GM23338 (cell line): ENCODE measurements around the gene KRTAP9-9. TPM values are rescaled to one million over a fixed set of nuclear protein-coding genes. Genes with fewer than 3 reads are reported as not detected.
"Not testable (repeated sequence)": the region's sequence is repeated elsewhere in the genome, so short reads cannot be mapped to it uniquely, and the experiment has no call there.

Experiments used
- ATAC-seq: fragments of 200-7000 bp; cut with Tn5 transposase; 3 replicates; pipeline ENCODE4 v1.9.1; 2020
- DNase-seq: peaks from one replicate; pipeline ENCODE4 v3.0.0-alpha.2; 2015; ENCODE audit warnings: low spot score
- H2AFZ ChIP-seq: fragments of 200-600 bp; sonication (generic); 2 replicates; pipeline ENCODE4 v1.8.0; 2016; ENCODE audit warnings: antibody characterized with exemption, mild to moderate bottlenecking, moderate library complexity
- H3F3A ChIP-seq: fragments of 200-600 bp; sonication (generic); replicated peaks from 2 replicates; pipeline ENCODE4 v1.8.0; 2017; ENCODE audit warnings: antibody characterized with exemption, mixed run types, low read depth
- H3K27ac ChIP-seq: fragments of 200-600 bp; sonication (generic); 2 replicates; pipeline ENCODE4 v1.6.1; 2016; ENCODE audit warnings: low read depth
- H3K27me3 ChIP-seq: fragments of 200-600 bp; sonication (generic); 2 replicates; pipeline ENCODE4 v1.8.0; 2016; ENCODE audit warnings: mild to moderate bottlenecking, mixed run types, moderate library complexity; ENCODE audit not compliant: insufficient read depth
- H3K36me3 ChIP-seq: fragments of 200-600 bp; sonication (generic); 2 replicates; pipeline ENCODE4 v1.8.0; 2016; ENCODE audit warnings: mild to moderate bottlenecking; ENCODE audit not compliant: insufficient read depth
- H3K4me1 ChIP-seq: fragments of 200-600 bp; sonication (generic); 2 replicates; pipeline ENCODE4 v1.8.0; 2016; ENCODE audit warnings: mild to moderate bottlenecking, moderate library complexity; ENCODE audit not compliant: insufficient read depth
- H3K4me2 ChIP-seq: fragments of 200-600 bp; sonication (generic); 2 replicates; pipeline ENCODE4 v1.7.1; 2017; ENCODE audit warnings: mixed run types
- H3K4me3 ChIP-seq: fragments of 200-600 bp; sonication (generic); 2 replicates; pipeline ENCODE4 v1.6.1; 2016; ENCODE audit warnings: mixed run types
- H3K79me2 ChIP-seq: fragments of 200-600 bp; sonication (generic); replicated peaks from 2 replicates; pipeline ENCODE4 v1.8.0; 2017; ENCODE audit warnings: mild to moderate bottlenecking; ENCODE audit not compliant: insufficient read depth
- H3K9me2 ChIP-seq: fragments of 200-600 bp; sonication (generic); 2 replicates; pipeline ENCODE4 v1.8.0; 2017; ENCODE audit not compliant: insufficient read depth
- H4K20me1 ChIP-seq: fragments of 200-600 bp; sonication (generic); replicated peaks from 2 replicates; pipeline ENCODE4 v1.8.0; 2017; ENCODE audit warnings: mild to moderate bottlenecking; ENCODE audit not compliant: insufficient read depth
- H3K27ac Mint-ChIP-seq: 2 replicates; pipeline ENCODE4 v1.8.0; 2020; ENCODE audit warnings: inconsistent platforms, mild to moderate bottlenecking, moderate library complexity, mixed read lengths
- H3K27me3 Mint-ChIP-seq: 3 replicates; pipeline ENCODE4 v1.8.0; 2022; ENCODE audit warnings: low read depth, mild to moderate bottlenecking, moderate library complexity, mixed read lengths, inconsistent platforms; ENCODE audit not compliant: insufficient read depth, poor library complexity
- H3K36me3 Mint-ChIP-seq: 3 replicates; pipeline ENCODE4 v1.8.0; 2021; ENCODE audit warnings: low read depth, mild to moderate bottlenecking, inconsistent platforms, moderate library complexity, mixed read lengths
- H3K4me1 Mint-ChIP-seq: 3 replicates; pipeline ENCODE4 v1.8.0; 2020; ENCODE audit warnings: mild to moderate bottlenecking, inconsistent platforms, mixed read lengths
- H3K4me3 Mint-ChIP-seq: 3 replicates; pipeline ENCODE4 v1.8.0; 2021; ENCODE audit warnings: moderate library complexity, mild to moderate bottlenecking, inconsistent platforms, mixed read lengths
- H3K9me3 Mint-ChIP-seq: 3 replicates; pipeline ENCODE4 v1.8.0; 2020; ENCODE audit warnings: moderate library complexity, mild to moderate bottlenecking, inconsistent platforms, mixed read lengths
- ETS1 ChIP-seq: IDR thresholded peaks from 2 replicates; pipeline ENCODE4 v1.6.1; 2016; ENCODE audit warnings: antibody characterized with exemption
- EZH2 ChIP-seq: fragments of 200-600 bp; sonication (generic); IDR thresholded peaks from one replicate; pipeline ENCODE4 v1.8.0; 2017; ENCODE audit warnings: antibody characterized with exemption, mild to moderate bottlenecking, low read depth; ENCODE audit not compliant: unreplicated experiment
- EZH2phosphoT487 ChIP-seq: fragments of 200-600 bp; sonication (generic); IDR thresholded peaks from one replicate; pipeline ENCODE4 v1.8.1; 2018; ENCODE audit warnings: antibody characterized with exemption; ENCODE audit not compliant: unreplicated experiment
- JUNB ChIP-seq: IDR thresholded peaks from one replicate; pipeline ENCODE4 v1.6.1; 2016; ENCODE audit warnings: antibody characterized with exemption; ENCODE audit not compliant: unreplicated experiment
- REST ChIP-seq: IDR thresholded peaks from one replicate; pipeline ENCODE4 v1.6.1; 2018; ENCODE audit warnings: antibody characterized with exemption; ENCODE audit not compliant: unreplicated experiment
- STAT1 ChIP-seq: IDR thresholded peaks from one replicate; pipeline ENCODE4 v1.6.1; 2016; ENCODE audit warnings: antibody characterized with exemption; ENCODE audit not compliant: unreplicated experiment
- ZNF114 ChIP-seq: fragments of 250-450 bp; sonication (Bioruptor Pico); IDR thresholded peaks from 2 replicates; pipeline ENCODE4 v1.5.0; 2020; ENCODE audit warnings: mild to moderate bottlenecking, moderate library complexity
- ZNF462 ChIP-seq: fragments of 250-450 bp; sonication (Bioruptor Pico); IDR thresholded peaks from 2 replicates; pipeline ENCODE4 v1.5.0; 2020; ENCODE audit warnings: mild to moderate bottlenecking, moderate library complexity
- polyA plus RNA-seq: library from polyadenylated mRNA; unstranded; fragments of >200 nt; fragmentation: Nextera tagmentation; extraction: Ambion mirVana; gene quantifications from 2 replicates; pipeline ENCODE4 v1.2.1, GENCODE V29; 2016
- total RNA-seq: library from RNA; depleted of rRNA; stranded (reverse); fragments of >200 nt; shearing (Covaris generic); gene quantifications from 2 replicates; pipeline ENCODE4 v1.2.3, GENCODE V29; 2014

The KRTAP9-9 gene
- total and polyA plus RNA-seq, 2 experiments from 2014 or later = not detected

GRCh38 chr17:41226051-41226450 is 29.1 kb upstream of the KRTAP9-9 start:
- H3K36me3 ChIP-seq = no peaks in the 10 kb centered on the region
- Mint-ChIP-seq H3K36me3 (no peaks in the 10 kb centered on the region), H3K4me1 (no peaks in the 10 kb centered on the region), H3K27me3 (no peaks in the 10 kb centered on the region), H3K9me3 (no peaks in the 10 kb centered on the region), H3K4me3 (no peak overlapping the region), H3K27ac (no peak overlapping the region)
- H3K4me3 ChIP-seq = no peak overlapping the region
- ATAC-seq = no peak
- H3K27ac ChIP-seq = no peak overlapping the region
- no peak overlapping the region for H3K4me2 ChIP-seq
- TF ChIP-seq STAT1 (no peak), ETS1 (no peak), EZH2 (no peak), EZH2phosphoT487 (no peak), REST (no peak), ZNF462 (no peak), ZNF114 (CRISPR knock-in tag) (no peak), JUNB (no peak)
- DNase-seq = no peak
- H2AFZ ChIP-seq = no peak overlapping the region
- H3K79me2 ChIP-seq = no peaks in the 10 kb centered on the region
- H3K4me1 ChIP-seq = no peaks in the 10 kb centered on the region
- no peaks in the 10 kb centered on the region for H3K9me2 ChIP-seq
- no peaks in the 10 kb centered on the region for H4K20me1 ChIP-seq
- no peaks in the 10 kb centered on the region for H3K27me3 ChIP-seq
- no peaks in the 10 kb centered on the region for H3F3A ChIP-seq

GRCh38 chr17:41226598-41227095 is 28.5 kb upstream of the KRTAP9-9 start, which contains the start of gene KRTAP9-2:
TSS of gene KRTAP9-2 (plus strand) at chr17:41226648. CDS start at chr17:41226655, 7 bp downstream.
- H3K27ac ChIP-seq, DNase-seq, H3K27ac Mint-ChIP-seq, H3K27me3 Mint-ChIP-seq, ATAC-seq, H3K4me1 ChIP-seq, H3K4me3 Mint-ChIP-seq, H3K36me3 ChIP-seq, H3K27me3 ChIP-seq, H3F3A ChIP-seq, H4K20me1 ChIP-seq, H3K4me3 ChIP-seq, H3K9me3 Mint-ChIP-seq, H3K9me2 ChIP-seq, H3K36me3 Mint-ChIP-seq, H2AFZ ChIP-seq, H3K79me2 ChIP-seq, H3K4me1 Mint-ChIP-seq, H3K4me2 ChIP-seq: not testable (repeated sequence)
